Lung (tissue), 12 donors: ENCODE measurements around the gene PDE8A. TPM values are rescaled to one million over a fixed set of nuclear protein-coding genes. Genes with fewer than 3 reads are reported as not detected.

ENCODE experiments used
- ATAC-seq: fragments of 200-7000 bp; cut with Tn5 transposase; one replicate; pipeline ENCODE4 v1.9.1; 2020; ENCODE audit warnings: moderate number of reproducible peaks; ENCODE audit not compliant: insufficient read depth, low FRiP score
- DNase-seq, 3 donors: peaks; one replicate each; pipeline ENCODE4 v3.0.0-alpha.2; 2013 to 2017
- H3K27ac ChIP-seq, 2 donors: one replicate each; pipeline ENCODE4 v1.5.1; 2013; ENCODE audit warnings: mild to moderate bottlenecking in 2 of 2, moderate library complexity in 2 of 2, control low read depth in 1 of 2, inconsistent platforms in 1 of 2, low read depth in 1 of 2, low read length in 1 of 2
- H3K27me3 ChIP-seq, 3 donors: one replicate each; pipeline ENCODE4 v1.5.1; 2013; ENCODE audit warnings: low read length in 2 of 3; ENCODE audit not compliant: control insufficient read depth in 3 of 3, insufficient read depth in 3 of 3
- H3K36me3 ChIP-seq, 4 donors: one replicate each; pipeline ENCODE4 v1.5.1; 2013; ENCODE audit warnings: low read length in 4 of 4, mild to moderate bottlenecking in 1 of 4, moderate library complexity in 1 of 4; ENCODE audit not compliant: control insufficient read depth in 4 of 4, insufficient read depth in 4 of 4
- H3K4me1 ChIP-seq, 5 donors: one replicate each; pipeline ENCODE4 v1.5.1; 2013; ENCODE audit warnings: low read length in 5 of 5, mild to moderate bottlenecking in 2 of 5, moderate library complexity in 1 of 5; ENCODE audit not compliant: control insufficient read depth in 5 of 5, insufficient read depth in 5 of 5
- H3K4me3 ChIP-seq: one replicate; pipeline ENCODE4 v1.5.1; 2013; ENCODE audit warnings: mild to moderate bottlenecking, control low read depth, moderate library complexity
- H3K9ac ChIP-seq, 2 donors: one replicate each; pipeline ENCODE4 v1.5.1; 2013; ENCODE audit warnings: low read length in 2 of 2, control low read depth in 1 of 2; ENCODE audit not compliant: insufficient read depth in 1 of 2
- H3K9me3 ChIP-seq, 4 donors: one replicate each; pipeline ENCODE4 v1.5.1; 2013; ENCODE audit warnings: low read length in 3 of 4, mild to moderate bottlenecking in 1 of 4, moderate library complexity in 1 of 4; ENCODE audit not compliant: control insufficient read depth in 4 of 4, insufficient read depth in 3 of 4
- CTCF ChIP-seq: IDR thresholded peaks from 2 replicates; pipeline ENCODE4 v1.5.1; 2012; ENCODE audit warnings: mild to moderate bottlenecking; ENCODE audit errors: control extremely low read depth, extremely low read depth
- WGBS, 2 donors: extraction: QIAGEN DNeasy Blood & Tissue Kit; methylation state at CpG; one replicate each; pipeline ENCODE4 v1.1.7; 2013; 5-methylcytosine and 5-hydroxymethylcytosine counted together
- polyA plus RNA-seq, 2 donors: library from polyadenylated mRNA; stranded (reverse); fragments of 200-250 nt; gene quantifications; one replicate each; pipeline ENCODE4 v1.2.1, GENCODE V29; 2013
- total RNA-seq, 2 donors: library from RNA; depleted of rRNA in 1 of 2; stranded (reverse); fragments of >200 nt in 1 of 2; gene quantifications; one replicate each; pipeline ENCODE4 v1.2.1, GENCODE V29; 2014 to 2021
- donor health status: control.
- donor health status: control.
- donor health status: Bipolar disorder and iron deficiency.
- donor health status: healthy.
- donor health status: DM: yes; HTN: yes; CAD: no.

PDE8A gene
- total and polyA plus RNA-seq, 4 donors = 13.7 to 87.7 (median 33.5) TPM

GRCh38 chr15:85021409-85021808 is 39.8 kb downstream of the PDE8A start:
- Histone ChIP-seq H3K27me3 (no peaks in the 10 kb centered on the region), H3K36me3 (no peaks in the 10 kb centered on the region), H3K9me3 (no peaks in the 10 kb centered on the region), H3K4me3 (no peak overlapping the region), H3K9ac (no peak overlapping the region), H3K4me1 (peaks cover 0 to 17% (median 9%) of the 10 kb centered on the region in 5 donors), H3K27ac (no peak overlapping the region)
- no peak for TF ChIP-seq CTCF
- ATAC-seq (no peak), DNase-seq (no peak)
- 95 to 97% methylated on average over 3 of the region's 3 CpGs for WGBS, 2 donors

- no peaks in the 10 kb centered on the region for H3K36me3 ChIP-seq
- H3K9ac ChIP-seq = no peak overlapping the region
- TF ChIP-seq CTCF = no peak
- H3K27me3 ChIP-seq = no peaks in the 10 kb centered on the region
- H3K4me3 ChIP-seq = no peak overlapping the region
- H3K27ac ChIP-seq = no peak overlapping the region
- peaks cover 2 to 25% (median 9%) of the 10 kb centered on the region in 5 donors for H3K4me1 ChIP-seq
- 66 to 67% methylated on average over 6 of the region's 6 CpGs for WGBS, 2 donors
- no peaks in the 10 kb centered on the region for H3K9me3 ChIP-seq
- DNase-seq = no peak
- no peak for ATAC-seq
Measured at GRCh38 chr15:85022860-85023403, 41.3 kb downstream of the PDE8A start.

GRCh38 chr15:85024003-85024402 is 42.3 kb downstream of the PDE8A start:
- Histone ChIP-seq H3K27ac (no peak overlapping the region), H3K36me3 (no peaks in the 10 kb centered on the region), H3K9me3 (no peaks in the 10 kb centered on the region), H3K9ac (no peak overlapping the region), H3K4me3 (no peak overlapping the region), H3K27me3 (no peaks in the 10 kb centered on the region), H3K4me1 (peaks cover 3 to 25% (median 9%) of the 10 kb centered on the region in 5 donors)
- WGBS, 2 donors = 88 to 90% methylated on average over 3 of the region's 3 CpGs
- ATAC-seq (no peak), DNase-seq (no peak)
- TF ChIP-seq CTCF = no peak
